Measurements from ENCODE around the gene TOP1. TPM values are rescaled to one million over a fixed set of nuclear protein-coding genes. Genes with fewer than 3 reads are reported as not detected.
A peak's percentile ranks its signal among the peaks of the same experiment; 100 is the strongest.

Gene TOP1
- total RNA-seq, 1 donor from 2014 or later = 52.0 TPM

GRCh38 chr20:41045671-41046070, 17.0 kb downstream of the TOP1 start:
- Histone ChIP-seq H3K4me1 (peaks cover 55% of the 10 kb centered on the region), H3K36me3 (no peaks in the 10 kb centered on the region), H3K27ac (no peak overlapping the region), H3K4me3 (no peak overlapping the region), H3K27me3 (ENCODE audit: low read depth) (no peaks in the 10 kb centered on the region), H3K9me3 (no peaks in the 10 kb centered on the region)
- no peak for TF ChIP-seq CTCF (IDR thresholded peaks at IDR 0.05)
- DNase-seq = no peak
- intact Hi-C loops (cut with DNase I) = no loop called here
- no peak for ATAC-seq

- peaks cover 61% of the 10 kb centered on the region for H3K4me1 ChIP-seq
- ATAC-seq = peak; percentile 55 to 65
- no peak for DNase-seq
- TF ChIP-seq CTCF (IDR thresholded peaks at IDR 0.05) = no peak
- H3K9me3 ChIP-seq = no peaks in the 10 kb centered on the region
- peak overlapping the region; percentile 8 for H3K27ac ChIP-seq
- no peaks in the 10 kb centered on the region for H3K27me3 ChIP-seq (ENCODE audit: low read depth)
- no peak overlapping the region for H3K4me3 ChIP-seq
- no peaks in the 10 kb centered on the region for H3K36me3 ChIP-seq
- intact Hi-C loops (cut with DNase I) = no loop called here
Observed at GRCh38 chr20:41046716-41047115, 18.1 kb downstream of the TOP1 start.

GRCh38 chr20:41047279-41047974, 18.8 kb downstream of the TOP1 start:
- no peaks in the 10 kb centered on the region for H3K36me3 ChIP-seq
- H3K27ac ChIP-seq = peak overlapping the region; percentile 37
- peaks cover 68% of the 10 kb centered on the region for H3K4me1 ChIP-seq
- DNase-seq (no peak), ATAC-seq (peak; percentile 8 to 11)
- intact Hi-C loops (cut with DNase I) = no loop called here
- H3K4me3 ChIP-seq = peak overlapping the region; percentile 40
- no peaks in the 10 kb centered on the region for H3K9me3 ChIP-seq
- no peaks in the 10 kb centered on the region for H3K27me3 ChIP-seq (ENCODE audit: low read depth)
- no peak for TF ChIP-seq CTCF (IDR thresholded peaks at IDR 0.05)

GRCh38 chr20:41047975-41048305, 19.3 kb downstream of the TOP1 start:
- Histone ChIP-seq H3K27ac (peak overlapping the region; percentile 37), H3K4me1 (peaks cover 73% of the 10 kb centered on the region), H3K4me3 (peak overlapping the region; percentile 40), H3K36me3 (no peaks in the 10 kb centered on the region), H3K27me3 (ENCODE audit: low read depth) (no peaks in the 10 kb centered on the region), H3K9me3 (no peaks in the 10 kb centered on the region)
- ATAC-seq (peak; percentile 31 to 65), DNase-seq (no peak)
- no peak for TF ChIP-seq CTCF (IDR thresholded peaks at IDR 0.05)
- intact Hi-C loops (cut with DNase I) = no loop called here

- Histone ChIP-seq H3K4me3 (peak overlapping the region; percentile 40), H3K9me3 (no peaks in the 10 kb centered on the region), H3K27ac (peak overlapping the region; percentile 37), H3K36me3 (no peaks in the 10 kb centered on the region), H3K4me1 (peaks cover 81% of the 10 kb centered on the region), H3K27me3 (ENCODE audit: low read depth) (no peaks in the 10 kb centered on the region)
- intact Hi-C loops (cut with DNase I) = no loop called here
- ATAC-seq (no peak), DNase-seq (no peak)
- no peak for TF ChIP-seq CTCF (IDR thresholded peaks at IDR 0.05)
Observed at GRCh38 chr20:41048461-41049301, 20.1 kb downstream of the TOP1 start.
